Testis (tissue), 3 donors: ENCODE measurements around the gene HACD1. TPM values are rescaled to one million over a fixed set of nuclear protein-coding genes. Genes with fewer than 3 reads are reported as not detected.
A peak's percentile ranks its signal among the peaks of the same experiment; 100 is the strongest.

Experiments used
- DNase-seq: peaks from one replicate; pipeline ENCODE4 v3.0.0-alpha.2; 2019
- H3K27ac ChIP-seq, 2 donors: fragments of 200-600 bp; sonication (generic); one replicate each; pipeline ENCODE4 v1.5.1; 2019
- H3K27me3 ChIP-seq: fragments of 200-600 bp; sonication (generic); one replicate; pipeline ENCODE4 v1.5.1; 2019
- H3K36me3 ChIP-seq: fragments of 200-600 bp; sonication (generic); one replicate; pipeline ENCODE4 v1.5.1; 2017; ENCODE audit warnings: low read depth; ENCODE audit errors: missing control alignments
- H3K4me1 ChIP-seq: fragments of 200-600 bp; sonication (generic); one replicate; pipeline ENCODE4 v1.5.1; 2019
- H3K4me3 ChIP-seq, 2 donors: fragments of 200-600 bp; sonication (generic); one replicate each; pipeline ENCODE4 v1.5.1; 2017 to 2019
- H3K9me3 ChIP-seq: fragments of 200-600 bp; sonication (generic); one replicate; pipeline ENCODE4 v1.5.1; 2017
- POLR2A ChIP-seq: fragments of 450-650 bp; IDR thresholded peaks from one replicate; pipeline ENCODE4 v1.6.1; 2017; ENCODE audit warnings: antibody characterized with exemption, mild to moderate bottlenecking, moderate library complexity
- WGBS, 2 donors: methylation state at CpG; one replicate each; pipeline ENCODE4 v1.1.5; 2018; 5-methylcytosine and 5-hydroxymethylcytosine counted together
- intact Hi-C: fragments of 100-400 bp; cut with DNase I; formaldehyde crosslinking; loops from one replicate; pipeline ENCODE4 v1.15.1; 2023; ENCODE audit warnings: low total_unique reads
- polyA plus RNA-seq: library from polyadenylated mRNA; stranded (reverse); fragments of 350-450 nt; fragmentation: Illumina TruSeq; extraction: RNeasy Lipid Tissue Mini Kit (QIAGEN cat#74804); gene quantifications from one replicate; pipeline ENCODE4 v1.2.3, GENCODE V29; 2014; ENCODE audit warnings: low read depth, low replicate concordance; ENCODE audit not compliant: insufficient read depth
- total RNA-seq, 2 donors: library from RNA; depleted of rRNA; stranded (reverse); fragments of >200 nt; gene quantifications; one replicate each; pipeline ENCODE4 v1.2.3, GENCODE V29; 2016
- TF ChIP-seq, protein P1 (sequence below), 3 experiments: fragments of 450-650 bp in 2 of 3; fragments of 200-600 bp in 1 of 3; sonication (generic) in 1 of 3; IDR thresholded peaks; one replicate each; pipeline ENCODE4 v1.5.1; 2016 to 2019; ENCODE audit warnings: antibody characterized with exemption in 3 of 3, mild to moderate bottlenecking in 2 of 3, moderate library complexity in 1 of 3

Gene HACD1
- total and polyA plus RNA-seq, 3 donors from 2014 or later = 14.0 to 28.5 (median 16.2) TPM

DNA sequence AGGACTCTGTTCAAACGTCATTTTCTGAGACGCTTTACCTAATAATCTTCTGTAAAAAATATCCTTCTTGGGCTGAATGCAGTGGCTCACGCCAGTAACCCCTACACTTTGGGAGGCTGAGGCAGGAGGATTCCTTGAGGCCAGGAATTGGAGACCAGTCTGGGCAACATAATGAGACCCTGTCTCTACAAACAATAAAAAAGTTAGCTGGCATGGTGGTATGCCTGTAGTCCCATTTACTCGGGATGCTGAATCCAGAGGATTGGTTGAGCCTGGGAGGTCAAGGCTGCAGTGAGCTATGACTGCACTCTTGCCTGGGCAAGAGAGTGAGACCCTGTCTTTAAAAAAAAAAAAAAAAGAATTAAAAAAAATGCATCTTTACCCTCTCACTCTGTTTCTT, 31.9 kb upstream of the HACD1 start:
- H3K36me3 ChIP-seq = no peaks in the 10 kb centered on the region
- intact Hi-C loops = no loop called here
- TF ChIP-seq POLR2A = no peak
- TF ChIP-seq, protein P1, sequence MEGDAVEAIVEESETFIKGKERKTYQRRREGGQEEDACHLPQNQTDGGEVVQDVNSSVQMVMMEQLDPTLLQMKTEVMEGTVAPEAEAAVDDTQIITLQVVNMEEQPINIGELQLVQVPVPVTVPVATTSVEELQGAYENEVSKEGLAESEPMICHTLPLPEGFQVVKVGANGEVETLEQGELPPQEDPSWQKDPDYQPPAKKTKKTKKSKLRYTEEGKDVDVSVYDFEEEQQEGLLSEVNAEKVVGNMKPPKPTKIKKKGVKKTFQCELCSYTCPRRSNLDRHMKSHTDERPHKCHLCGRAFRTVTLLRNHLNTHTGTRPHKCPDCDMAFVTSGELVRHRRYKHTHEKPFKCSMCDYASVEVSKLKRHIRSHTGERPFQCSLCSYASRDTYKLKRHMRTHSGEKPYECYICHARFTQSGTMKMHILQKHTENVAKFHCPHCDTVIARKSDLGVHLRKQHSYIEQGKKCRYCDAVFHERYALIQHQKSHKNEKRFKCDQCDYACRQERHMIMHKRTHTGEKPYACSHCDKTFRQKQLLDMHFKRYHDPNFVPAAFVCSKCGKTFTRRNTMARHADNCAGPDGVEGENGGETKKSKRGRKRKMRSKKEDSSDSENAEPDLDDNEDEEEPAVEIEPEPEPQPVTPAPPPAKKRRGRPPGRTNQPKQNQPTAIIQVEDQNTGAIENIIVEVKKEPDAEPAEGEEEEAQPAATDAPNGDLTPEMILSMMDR (IDR thresholded peaks at IDR 0.05) = no peak
- no peak overlapping the region for H3K4me3 ChIP-seq
- peaks cover 16% of the 10 kb centered on the region for H3K4me1 ChIP-seq
- WGBS, 2 donors = 65 to 70% methylated on average over 4 of the region's 4 CpGs
- H3K27me3 ChIP-seq = no peaks in the 10 kb centered on the region
- H3K9me3 ChIP-seq = no peaks in the 10 kb centered on the region
- no peak for DNase-seq
- H3K27ac ChIP-seq = no peak overlapping the region

DNA sequence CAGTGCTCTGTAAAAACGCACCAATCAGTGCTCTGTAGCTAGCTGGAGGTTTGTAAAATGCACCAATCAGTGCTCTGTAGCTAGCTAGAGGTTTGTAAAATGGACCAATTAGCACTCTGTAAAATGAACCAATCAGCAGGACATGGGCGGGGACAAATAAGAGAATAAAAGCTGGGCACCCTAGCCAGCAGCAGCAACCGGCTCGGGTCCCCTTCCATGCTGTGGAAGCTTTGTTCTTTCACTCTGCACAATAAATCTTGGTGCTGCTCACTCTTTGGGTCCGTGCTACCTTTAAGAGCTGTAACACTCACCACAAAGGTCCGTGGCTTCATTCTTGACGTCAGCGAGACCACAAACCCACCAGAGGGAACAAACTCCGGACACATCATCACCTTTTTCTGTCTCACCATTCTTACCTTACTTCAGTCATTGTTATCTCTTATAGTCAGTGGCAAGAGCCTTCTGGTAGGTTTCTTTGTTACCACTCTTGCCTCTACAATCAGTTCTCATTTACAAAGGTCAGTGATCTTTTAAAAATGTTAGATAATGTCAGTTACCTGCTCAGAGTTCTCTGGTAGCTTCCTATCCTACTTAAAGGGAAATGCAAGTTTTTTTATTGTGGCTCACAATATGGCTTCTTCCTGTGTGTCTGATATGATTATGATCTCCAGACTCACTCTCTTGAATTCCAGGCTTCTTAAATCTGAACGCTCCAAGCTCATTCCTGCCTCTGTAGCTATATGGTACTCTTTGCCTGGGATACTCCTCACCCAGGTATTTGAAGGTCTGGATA, 31.3 kb upstream of the HACD1 start:
- intact Hi-C loops = no loop called here
- DNase-seq = peak; percentile 45
- no peak overlapping the region for H3K4me3 ChIP-seq
- no peak for TF ChIP-seq POLR2A
- H3K27ac ChIP-seq = no peak overlapping the region
- H3K27me3 ChIP-seq = no peaks in the 10 kb centered on the region
- H3K36me3 ChIP-seq = no peaks in the 10 kb centered on the region
- 64 to 73% methylated on average over 10 of the region's 10 CpGs for WGBS, 2 donors
- no peaks in the 10 kb centered on the region for H3K9me3 ChIP-seq
- peaks cover 16% of the 10 kb centered on the region for H3K4me1 ChIP-seq

DNA sequence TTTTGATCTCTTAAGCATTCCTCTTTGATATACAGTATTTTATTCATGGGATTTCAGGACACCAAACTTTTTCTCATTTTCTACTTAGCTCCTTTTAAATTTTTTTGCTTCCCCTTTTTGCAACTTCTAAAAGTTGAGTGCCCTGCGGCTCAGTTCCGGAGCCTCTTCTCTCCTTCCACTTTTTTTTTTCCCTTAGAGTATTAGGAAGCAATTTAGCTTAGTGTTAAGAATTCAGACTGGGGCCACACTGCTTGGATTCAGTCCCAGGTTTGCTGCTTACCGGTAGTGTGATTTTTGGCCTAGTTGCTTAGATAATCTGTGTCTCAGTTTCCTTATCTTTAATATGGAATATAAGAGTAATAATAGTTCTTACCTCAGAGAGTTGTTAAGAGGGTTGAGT, 30.2 kb upstream of the HACD1 start:
- H3K36me3 ChIP-seq = no peaks in the 10 kb centered on the region
- no peak for DNase-seq
- H3K4me3 ChIP-seq = no peak overlapping the region
- no peak overlapping the region for H3K27ac ChIP-seq
- TF ChIP-seq, protein P1 (IDR thresholded peaks at IDR 0.05) = no peak
- TF ChIP-seq POLR2A = no peak
- intact Hi-C loops = no loop called here
- no peaks in the 10 kb centered on the region for H3K9me3 ChIP-seq
- peaks cover 21% of the 10 kb centered on the region for H3K4me1 ChIP-seq
- no peaks in the 10 kb centered on the region for H3K27me3 ChIP-seq
- WGBS, 2 donors = 62 to 70% methylated on average over 3 of the region's 3 CpGs

DNA sequence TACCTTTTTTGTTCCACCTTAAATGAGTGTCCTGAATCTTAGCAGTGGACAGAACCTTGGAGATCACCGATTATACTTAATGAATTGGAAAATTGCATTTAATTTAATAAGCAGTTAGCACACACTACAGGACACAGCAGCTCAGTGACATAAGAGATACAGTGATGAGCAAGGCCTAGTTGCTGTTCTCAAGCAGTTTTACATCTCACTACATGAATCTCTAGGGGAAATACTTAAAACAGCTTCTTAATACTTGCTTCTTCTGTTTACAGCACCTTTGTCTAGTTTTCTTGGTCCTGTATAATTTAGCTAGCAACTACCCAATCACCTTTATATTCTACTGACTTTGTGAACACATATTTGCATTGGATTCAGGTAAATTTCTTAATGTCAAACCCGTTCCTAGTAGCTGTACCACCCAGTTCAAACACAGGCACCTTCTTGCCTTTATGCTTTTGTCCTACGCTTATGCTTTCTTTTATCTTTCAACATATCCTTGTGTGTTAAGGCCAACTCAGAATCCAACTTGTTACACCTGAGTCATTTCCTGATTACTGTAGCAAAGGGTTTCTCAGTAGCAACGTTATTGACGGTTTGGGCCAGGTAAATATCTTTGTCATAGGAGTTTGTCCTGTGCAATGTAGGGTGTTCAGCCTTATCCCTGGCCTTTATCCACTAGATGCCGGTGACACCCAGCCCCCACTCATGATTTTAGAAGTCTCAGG, 28.6 kb upstream of the HACD1 start:
- no peak for DNase-seq
- Histone ChIP-seq H3K36me3 (no peaks in the 10 kb centered on the region), H3K4me3 (no peak overlapping the region), H3K27ac (peak overlapping the region in 1 of 2 donors; percentile 9), H3K27me3 (no peaks in the 10 kb centered on the region), H3K4me1 (peaks cover 21% of the 10 kb centered on the region), H3K9me3 (no peaks in the 10 kb centered on the region)
- WGBS, 2 donors = 43 to 46% methylated on average over 6 of the region's 6 CpGs
- TF ChIP-seq POLR2A = no peak
- TF ChIP-seq, protein P1 (IDR thresholded peaks at IDR 0.05) = no peak
- intact Hi-C loops = no loop called here

GRCh38 chr10:17644485-17644943, 27.3 kb upstream of the HACD1 start:
- no peaks in the 10 kb centered on the region for H3K36me3 ChIP-seq
- DNase-seq = peak; percentile 32
- no peak for TF ChIP-seq POLR2A
- TF ChIP-seq, protein P1 (IDR thresholded peaks at IDR 0.05) = no peak
- intact Hi-C loops = no loop called here
- H3K27me3 ChIP-seq = no peaks in the 10 kb centered on the region
- 2% methylated on average over 9 of the region's 9 CpGs for WGBS, 2 donors
- H3K27ac ChIP-seq = peak overlapping the region; percentile 88 to 99
- peaks cover 21% of the 10 kb centered on the region for H3K4me1 ChIP-seq
- no peaks in the 10 kb centered on the region for H3K9me3 ChIP-seq
- H3K4me3 ChIP-seq = peak overlapping the region; percentile 83
